Suprapubic skin (tissue), 4 donors: Measurements from ENCODE around the gene FRMD4B. TPM values are rescaled to one million over a fixed set of nuclear protein-coding genes. Genes with fewer than 3 reads are reported as not detected.

Experiments
- DNase-seq, 2 donors: peaks; one replicate each; pipeline ENCODE4 v3.0.0-alpha.2; 2019; ENCODE audit warnings: low spot score in 2 of 2
- H3K27ac ChIP-seq: fragments of 200-600 bp; sonication (generic); one replicate; pipeline ENCODE4 v1.5.1; 2019
- H3K27me3 ChIP-seq: fragments of 200-600 bp; sonication (generic); one replicate; pipeline ENCODE4 v1.5.1; 2019
- H3K36me3 ChIP-seq: fragments of 200-600 bp; sonication (generic); one replicate; pipeline ENCODE4 v1.5.1; 2019
- H3K4me1 ChIP-seq: fragments of 200-600 bp; sonication (generic); one replicate; pipeline ENCODE4 v1.5.1; 2019
- H3K4me3 ChIP-seq: fragments of 200-600 bp; sonication (generic); one replicate; pipeline ENCODE4 v1.5.1; 2019; ENCODE audit warnings: mild to moderate bottlenecking
- H3K9me3 ChIP-seq: fragments of 200-600 bp; sonication (generic); one replicate; pipeline ENCODE4 v1.5.1; 2019
- EP300 ChIP-seq: sonication (generic); formaldehyde crosslinking; IDR thresholded peaks from one replicate; pipeline ENCODE4 v1.6.1; 2017; ENCODE audit warnings: antibody characterized with exemption
- POLR2A ChIP-seq, 2 donors: fragments of 450-650 bp; IDR thresholded peaks; one replicate each; pipeline ENCODE4 v1.6.1; 2017; ENCODE audit warnings: antibody characterized with exemption in 2 of 2, mild to moderate bottlenecking in 2 of 2, moderate library complexity in 2 of 2
- POLR2AphosphoS5 ChIP-seq, 3 donors: sonication (generic); formaldehyde crosslinking; IDR thresholded peaks; one replicate each; pipeline ENCODE4 v1.6.1; 2017; ENCODE audit warnings: antibody characterized with exemption in 3 of 3
- WGBS: methylation state at CpG from one replicate; pipeline ENCODE4 v1.1.5; 2018; 5-methylcytosine and 5-hydroxymethylcytosine counted together
- total RNA-seq, 4 donors: library from RNA; depleted of rRNA; stranded (reverse); fragments of >200 nt; gene quantifications; one replicate each; pipeline ENCODE4 v1.1.0, GENCODE V29; 2016
- TF ChIP-seq, protein P1 (sequence below), 2 donors: fragments of 200-600 bp in 1 of 2; fragments of 450-650 bp in 1 of 2; sonication (generic) in 1 of 2; IDR thresholded peaks; one replicate each; pipeline ENCODE4 v1.5.1; 2016 to 2019; ENCODE audit warnings: antibody characterized with exemption in 2 of 2, mild to moderate bottlenecking in 1 of 2, moderate library complexity in 1 of 2

The FRMD4B gene
- total RNA-seq, 4 donors from 2014 or later: 53.8 to 75.3 (median 67.8) TPM

DNA sequence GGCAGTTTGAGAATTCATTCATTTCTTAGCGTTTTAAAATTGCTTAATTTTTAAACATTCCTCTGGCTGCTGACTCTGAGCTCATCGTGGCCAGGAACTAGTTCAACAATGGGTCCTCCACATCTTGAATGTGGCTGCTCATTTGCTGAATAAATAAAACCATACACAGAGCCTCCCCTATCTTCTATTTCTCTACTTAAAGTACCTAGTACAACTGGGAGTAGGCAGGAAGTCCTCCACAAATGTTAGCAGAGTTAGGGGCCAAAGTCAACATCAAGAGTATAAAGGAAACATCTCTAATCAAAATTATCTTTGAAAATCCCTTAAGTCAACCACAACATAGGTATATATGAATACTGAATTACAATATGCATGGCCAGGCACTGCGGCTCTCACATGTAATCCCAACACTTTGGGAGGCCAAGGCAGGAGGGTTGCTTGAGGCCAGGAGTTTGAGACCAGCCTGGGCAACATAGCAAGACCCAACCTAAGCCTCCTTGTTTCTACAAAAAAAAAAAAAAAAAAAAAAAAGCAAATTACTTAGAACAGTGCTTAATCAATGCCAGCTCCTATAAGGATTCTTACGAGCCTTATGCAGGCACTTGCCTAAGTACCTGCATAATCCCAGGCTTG, 206.0 kb downstream of the FRMD4B start:
- peaks cover 24% of the 10 kb centered on the region for H3K4me1 ChIP-seq

DNA sequence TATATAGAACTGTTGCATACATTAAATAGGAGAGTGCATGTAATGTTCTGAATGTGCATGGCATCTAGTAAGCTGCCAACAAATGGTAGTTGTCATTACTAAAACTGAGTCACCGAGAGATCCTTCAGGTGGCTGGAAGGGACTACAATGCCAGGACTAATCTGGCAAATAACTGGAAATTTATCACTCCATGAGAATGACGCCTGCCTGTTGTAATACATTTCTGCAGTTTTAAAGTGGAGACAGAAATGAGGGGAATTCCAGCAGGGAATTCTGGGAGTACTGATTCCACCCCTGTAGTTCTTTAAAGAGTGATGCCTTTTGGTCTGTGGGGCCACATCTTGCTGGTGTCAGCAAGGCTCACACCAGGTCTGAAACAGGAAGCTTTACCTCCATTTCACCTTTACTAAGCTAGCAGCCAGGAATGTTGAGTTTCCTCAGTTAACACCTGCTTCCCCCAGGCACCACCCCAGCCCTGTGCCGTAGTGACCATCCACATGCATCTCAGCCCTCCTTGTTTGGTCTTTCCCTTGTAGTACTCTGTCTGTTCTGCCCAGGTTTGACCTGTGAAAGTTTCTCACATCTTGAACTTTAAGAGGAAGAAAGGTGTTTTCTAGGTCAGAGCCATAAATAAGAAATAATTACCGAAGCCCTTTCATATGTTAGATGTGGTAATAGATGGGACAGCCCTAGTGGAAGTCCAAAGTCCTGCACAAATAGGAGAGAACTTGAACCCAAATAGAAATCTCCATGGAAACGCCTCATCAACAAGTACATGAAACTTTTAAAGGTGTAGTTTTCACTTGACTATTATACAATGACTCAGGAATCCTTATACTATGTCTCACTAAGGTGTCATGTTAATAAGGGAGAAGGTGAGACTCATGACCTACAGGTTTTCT, 206.8 kb downstream of the FRMD4B start:
- TF ChIP-seq EP300 (no peak), POLR2AphosphoS5 (IDR thresholded peaks at IDR 0.05) (no peak), POLR2A (IDR thresholded peaks at IDR 0.05) (no peak)
- TF ChIP-seq, protein P1, sequence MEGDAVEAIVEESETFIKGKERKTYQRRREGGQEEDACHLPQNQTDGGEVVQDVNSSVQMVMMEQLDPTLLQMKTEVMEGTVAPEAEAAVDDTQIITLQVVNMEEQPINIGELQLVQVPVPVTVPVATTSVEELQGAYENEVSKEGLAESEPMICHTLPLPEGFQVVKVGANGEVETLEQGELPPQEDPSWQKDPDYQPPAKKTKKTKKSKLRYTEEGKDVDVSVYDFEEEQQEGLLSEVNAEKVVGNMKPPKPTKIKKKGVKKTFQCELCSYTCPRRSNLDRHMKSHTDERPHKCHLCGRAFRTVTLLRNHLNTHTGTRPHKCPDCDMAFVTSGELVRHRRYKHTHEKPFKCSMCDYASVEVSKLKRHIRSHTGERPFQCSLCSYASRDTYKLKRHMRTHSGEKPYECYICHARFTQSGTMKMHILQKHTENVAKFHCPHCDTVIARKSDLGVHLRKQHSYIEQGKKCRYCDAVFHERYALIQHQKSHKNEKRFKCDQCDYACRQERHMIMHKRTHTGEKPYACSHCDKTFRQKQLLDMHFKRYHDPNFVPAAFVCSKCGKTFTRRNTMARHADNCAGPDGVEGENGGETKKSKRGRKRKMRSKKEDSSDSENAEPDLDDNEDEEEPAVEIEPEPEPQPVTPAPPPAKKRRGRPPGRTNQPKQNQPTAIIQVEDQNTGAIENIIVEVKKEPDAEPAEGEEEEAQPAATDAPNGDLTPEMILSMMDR (IDR thresholded peaks at IDR 0.05): no peak
- peaks cover 64% of the 10 kb centered on the region for H3K36me3 ChIP-seq
- peaks cover 24% of the 10 kb centered on the region for H3K4me1 ChIP-seq
- DNase-seq: no peak
- H3K4me3 ChIP-seq: no peak overlapping the region
- H3K9me3 ChIP-seq: no peaks in the 10 kb centered on the region
- no peaks in the 10 kb centered on the region for H3K27me3 ChIP-seq
- 67% methylated on average over 5 of the region's 5 CpGs for WGBS
- H3K27ac ChIP-seq: peak overlapping the region; percentile 19

More for the DNA sequence above, 206.0 kb downstream of the FRMD4B start:
- 85% methylated on average over 4 of the region's 4 CpGs for WGBS
- Histone ChIP-seq H3K9me3 (no peaks in the 10 kb centered on the region), H3K4me3 (no peak overlapping the region), H3K27me3 (no peaks in the 10 kb centered on the region), H3K27ac (no peak overlapping the region), H3K36me3 (peaks cover 67% of the 10 kb centered on the region)
- TF ChIP-seq POLR2A (IDR thresholded peaks at IDR 0.05) (no peak), EP300 (no peak), POLR2AphosphoS5 (IDR thresholded peaks at IDR 0.05) (no peak)
- TF ChIP-seq, protein P1 (IDR thresholded peaks at IDR 0.05): no peak
- DNase-seq: no peak

- no peak for DNase-seq
- no peak for TF ChIP-seq POLR2AphosphoS5 (IDR thresholded peaks at IDR 0.05)
- no peak for TF ChIP-seq EP300
- TF ChIP-seq, protein P1 (IDR thresholded peaks at IDR 0.05): no peak
- no peak for TF ChIP-seq POLR2A (IDR thresholded peaks at IDR 0.05)
- H3K4me3 ChIP-seq: no peak overlapping the region
- H3K27ac ChIP-seq: peak overlapping the region; percentile 19
- no peaks in the 10 kb centered on the region for H3K9me3 ChIP-seq
- H3K36me3 ChIP-seq: peaks cover 63% of the 10 kb centered on the region
- peaks cover 24% of the 10 kb centered on the region for H3K4me1 ChIP-seq
- H3K27me3 ChIP-seq: no peaks in the 10 kb centered on the region
- WGBS: 89% methylated on average over 4 of the region's 4 CpGs
Measured at GRCh38 chr3:69178082-69178481, 207.8 kb downstream of the FRMD4B start.

- 79% methylated on average over 4 of the region's 4 CpGs for WGBS
- H3K27me3 ChIP-seq: no peaks in the 10 kb centered on the region
- no peak overlapping the region for H3K27ac ChIP-seq
- H3K36me3 ChIP-seq: peaks cover 59% of the 10 kb centered on the region
- TF ChIP-seq, protein P1 (IDR thresholded peaks at IDR 0.05): no peak
- no peak for TF ChIP-seq POLR2A (IDR thresholded peaks at IDR 0.05)
- TF ChIP-seq POLR2AphosphoS5 (IDR thresholded peaks at IDR 0.05): no peak
- TF ChIP-seq EP300: no peak
- H3K4me3 ChIP-seq: no peak overlapping the region
- peaks cover 17% of the 10 kb centered on the region for H3K4me1 ChIP-seq
- no peaks in the 10 kb centered on the region for H3K9me3 ChIP-seq
- no peak for DNase-seq
Measured at GRCh38 chr3:69174871-69175737, 210.8 kb downstream of the FRMD4B start.
